HepG2 (cell line): ENCODE data around the gene AP1M2. TPM values are rescaled to one million over a fixed set of nuclear protein-coding genes. Genes with fewer than 3 reads are reported as not detected.

ENCODE experiments used
- CC2D1A ChIP-seq: sonication (generic); formaldehyde crosslinking; IDR thresholded peaks from 2 replicates; pipeline ENCODE4 v1.8.1; 2023; ENCODE audit warnings: mild to moderate bottlenecking, missing genetic modification reagents
- DR1 ChIP-seq: sonication (generic); formaldehyde crosslinking; IDR thresholded peaks from 2 replicates; pipeline ENCODE4 v1.8.0; 2021; ENCODE audit warnings: mild to moderate bottlenecking, missing genetic modification reagents, inconsistent platforms
- EED ChIP-seq: sonication (generic); formaldehyde crosslinking; IDR thresholded peaks from 2 replicates; pipeline ENCODE4 v1.5.0; 2020; ENCODE audit warnings: mild to moderate bottlenecking, missing genetic modification reagents
- HDAC1 ChIP-seq: sonication (generic); formaldehyde crosslinking; IDR thresholded peaks from 2 replicates; pipeline ENCODE4 v1.5.1; 2020; ENCODE audit warnings: mild to moderate bottlenecking, missing genetic modification reagents
- HOXA3 ChIP-seq: sonication (generic); formaldehyde crosslinking; IDR thresholded peaks from 2 replicates; pipeline ENCODE4 v1.5.0; 2020; ENCODE audit warnings: missing genetic modification reagents
- IRX3 ChIP-seq: sonication (generic); formaldehyde crosslinking; IDR thresholded peaks from 2 replicates; pipeline ENCODE4 v1.8.1; 2023; ENCODE audit warnings: mild to moderate bottlenecking, low read depth, missing genetic modification reagents, borderline replicate concordance
- KMT2B ChIP-seq: IDR thresholded peaks from 2 replicates; pipeline ENCODE4 v1.6.1; 2016; ENCODE audit warnings: missing genetic modification reagents, missing compliant biosample characterization
- MAZ ChIP-seq, 2 experiments: sonication (generic) in 1 of 2; formaldehyde crosslinking in 1 of 2; IDR thresholded peaks; 2 replicates each; pipeline versions ENCODE4 v1.5.0 to v1.6.1; 2012 to 2020; ENCODE audit warnings: low read depth in 2 of 2, mild to moderate bottlenecking in 2 of 2, borderline replicate concordance in 1 of 2, improper control_type of control experiment in 1 of 2, low read length in 1 of 2, missing genetic modification reagents in 1 of 2, moderate library complexity in 1 of 2
- POLR2AphosphoS5 ChIP-seq: IDR thresholded peaks from 2 replicates; pipeline ENCODE4 v1.6.1; 2012; ENCODE audit warnings: low read depth, low read length
- TARDBP ChIP-seq: sonication (generic); formaldehyde crosslinking; IDR thresholded peaks from 2 replicates; pipeline ENCODE4 v1.8.0; 2022; ENCODE audit warnings: mild to moderate bottlenecking, missing genetic modification reagents
- TGIF2 ChIP-seq: IDR thresholded peaks from 2 replicates; pipeline ENCODE4 v1.6.1; 2016; ENCODE audit warnings: control low read depth, missing compliant biosample characterization
- ZFP37 ChIP-seq: sonication (generic); formaldehyde crosslinking; IDR thresholded peaks from 2 replicates; pipeline ENCODE4 v1.4.0; 2020; ENCODE audit warnings: missing genetic modification reagents, borderline replicate concordance
- ZNF205 ChIP-seq: IDR thresholded peaks from 2 replicates; pipeline ENCODE4 v1.6.1; 2018; ENCODE audit warnings: missing biosample characterization, missing genetic modification reagents
- ZNF563 ChIP-seq: sonication (generic); formaldehyde crosslinking; IDR thresholded peaks from 2 replicates; pipeline ENCODE4 v1.8.0; 2022; ENCODE audit warnings: mild to moderate bottlenecking, moderate library complexity, missing genetic modification reagents
- polyA plus RNA-seq, 8 experiments: library from polyadenylated mRNA; depleted of rRNA in 3 of 8; stranded (reverse) in 7 of 8; unstranded in 1 of 8; fragments of >200 nt; fragmentation: Illumina TruSeq in 4 of 8; extraction: Trizol in 4 of 8; gene quantifications; 2 replicates each; pipeline versions ENCODE4 v1.2.1 to v1.2.3, GENCODE V29; 2011 to 2016; ENCODE audit warnings: low read depth in 4 of 8, missing spikeins in 1 of 8, mixed read lengths in 1 of 8; ENCODE audit not compliant: insufficient read depth in 1 of 8
- total RNA-seq, 5 experiments: library from RNA; depleted of rRNA; stranded (reverse); fragments of >200 nt; fragmentation: Illumina TruSeq; extraction: Trizol; gene quantifications; 2 replicates each; pipeline ENCODE4 v1.2.3, GENCODE V29; 2016; ENCODE audit warnings: low read depth in 1 of 5
- TF ChIP-seq, protein P1 (sequence below): sonication (generic); formaldehyde crosslinking; IDR thresholded peaks from 2 replicates; pipeline ENCODE4 v1.4.0; 2020; ENCODE audit warnings: missing genetic modification reagents, borderline replicate concordance
- TF ChIP-seq, protein P2 (sequence below): sonication (generic); formaldehyde crosslinking; IDR thresholded peaks from 2 replicates; pipeline ENCODE4 v1.4.0; 2020; ENCODE audit warnings: missing genetic modification reagents
- TF ChIP-seq, protein P3 (sequence below): IDR thresholded peaks from 2 replicates; pipeline ENCODE4 v1.6.1; 2016
- TF ChIP-seq, protein P4 (sequence below): sonication (generic); formaldehyde crosslinking; IDR thresholded peaks from 2 replicates; pipeline ENCODE4 v1.8.0; 2022; ENCODE audit warnings: missing genetic modification reagents, mild to moderate bottlenecking, inconsistent platforms, borderline replicate concordance
- TF ChIP-seq, protein P5 (sequence below): sonication (generic); formaldehyde crosslinking; IDR thresholded peaks from 2 replicates; pipeline ENCODE4 v1.9.0; 2022; ENCODE audit warnings: missing genetic modification reagents, mild to moderate bottlenecking, borderline replicate concordance

AP1M2 gene
- total and polyA plus RNA-seq, 2 of the 13 experiments (the other 11 are each of a cell fraction or from before 2014, with no cell fraction given) = 6.3 to 76.8 TPM

DNA sequence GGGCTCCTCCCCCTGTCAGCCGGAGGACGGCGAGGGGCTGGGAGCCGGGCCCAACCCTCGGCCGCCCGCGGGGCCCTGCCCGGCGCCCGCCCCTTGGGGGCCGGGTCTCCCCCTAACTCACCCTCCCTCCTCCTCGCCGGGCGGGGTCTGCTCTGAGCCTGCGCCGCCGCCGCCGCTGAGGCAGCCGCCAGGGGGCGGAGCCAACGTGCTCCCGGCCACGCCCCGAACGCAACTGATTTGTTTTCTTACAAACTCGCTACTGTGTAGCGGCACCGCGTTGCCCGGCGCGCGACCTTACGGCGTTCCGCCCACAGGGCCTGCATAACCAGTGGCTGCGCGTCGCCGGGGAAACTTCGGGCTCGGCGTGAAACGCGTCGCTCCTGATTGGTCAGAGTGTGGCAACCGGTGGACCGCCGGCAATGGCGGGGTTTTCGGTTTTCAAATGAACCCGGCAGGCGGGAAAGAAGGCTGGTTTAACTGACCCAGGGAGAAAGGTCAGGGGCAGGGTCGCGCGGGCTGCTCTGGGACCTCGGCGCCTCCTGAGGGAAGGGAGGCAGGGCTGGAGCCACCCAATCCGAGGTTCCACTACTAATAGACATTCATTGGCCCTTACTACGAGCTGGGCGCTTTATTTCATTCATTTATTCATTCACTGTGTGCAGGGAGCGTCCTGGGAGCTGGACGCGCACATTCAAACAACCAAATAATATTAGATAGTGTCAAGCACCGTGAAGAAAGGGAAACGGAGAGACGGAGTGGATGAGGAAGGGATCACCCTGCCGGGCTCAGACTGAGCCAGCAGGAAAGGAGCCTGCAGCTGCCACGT is 18.1 kb downstream of the AP1M2 start, which contains the start of gene CDKN2D (continued):
- TF ChIP-seq, protein P1, sequence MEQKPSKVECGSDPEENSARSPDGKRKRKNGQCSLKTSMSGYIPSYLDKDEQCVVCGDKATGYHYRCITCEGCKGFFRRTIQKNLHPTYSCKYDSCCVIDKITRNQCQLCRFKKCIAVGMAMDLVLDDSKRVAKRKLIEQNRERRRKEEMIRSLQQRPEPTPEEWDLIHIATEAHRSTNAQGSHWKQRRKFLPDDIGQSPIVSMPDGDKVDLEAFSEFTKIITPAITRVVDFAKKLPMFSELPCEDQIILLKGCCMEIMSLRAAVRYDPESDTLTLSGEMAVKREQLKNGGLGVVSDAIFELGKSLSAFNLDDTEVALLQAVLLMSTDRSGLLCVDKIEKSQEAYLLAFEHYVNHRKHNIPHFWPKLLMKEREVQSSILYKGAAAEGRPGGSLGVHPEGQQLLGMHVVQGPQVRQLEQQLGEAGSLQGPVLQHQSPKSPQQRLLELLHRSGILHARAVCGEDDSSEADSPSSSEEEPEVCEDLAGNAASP = peak; percentile 27; the same call in 1 of the 2 replicates
- TF ChIP-seq TGIF2 (CRISPR knock-in tag) (peak; percentile 71; the same call in 1 of the 2 replicates), IRX3 (peak; percentile 92; the same call in 1 of the 2 replicates), ZNF205 (CRISPR knock-in tag) (peak; percentile 34; the same call in 1 of the 2 replicates), DR1 (CRISPR knock-in tag) (peak; percentile 57; the same call in 1 of the 2 replicates), ZNF563 (peak; percentile 42; the same call in 1 of the 2 replicates), HOXA3 (CRISPR knock-in tag) (peak; percentile 84), HDAC1 (peak; percentile 98), MAZ (IDR thresholded peaks at IDR 0.05; ENCODE audit: borderline replicate concordance, low read depth, low read length) (peak; percentile 60; the same call in 1 of the 2 replicates), MAZ (CRISPR knock-in tag; IDR thresholded peaks at IDR 0.05; ENCODE audit: low read depth) (peak; percentile 74; the same call in 1 of the 2 replicates), TARDBP (CRISPR knock-in tag) (peak; percentile 83), CC2D1A (CRISPR knock-in tag) (peak; percentile 96), POLR2AphosphoS5 (peak; percentile 43), EED (CRISPR knock-in tag) (no peak), KMT2B (CRISPR knock-in tag) (peak; percentile 52; the same call in 1 of the 2 replicates), ZFP37 (CRISPR knock-in tag) (no peak)
- TF ChIP-seq, protein P2, sequence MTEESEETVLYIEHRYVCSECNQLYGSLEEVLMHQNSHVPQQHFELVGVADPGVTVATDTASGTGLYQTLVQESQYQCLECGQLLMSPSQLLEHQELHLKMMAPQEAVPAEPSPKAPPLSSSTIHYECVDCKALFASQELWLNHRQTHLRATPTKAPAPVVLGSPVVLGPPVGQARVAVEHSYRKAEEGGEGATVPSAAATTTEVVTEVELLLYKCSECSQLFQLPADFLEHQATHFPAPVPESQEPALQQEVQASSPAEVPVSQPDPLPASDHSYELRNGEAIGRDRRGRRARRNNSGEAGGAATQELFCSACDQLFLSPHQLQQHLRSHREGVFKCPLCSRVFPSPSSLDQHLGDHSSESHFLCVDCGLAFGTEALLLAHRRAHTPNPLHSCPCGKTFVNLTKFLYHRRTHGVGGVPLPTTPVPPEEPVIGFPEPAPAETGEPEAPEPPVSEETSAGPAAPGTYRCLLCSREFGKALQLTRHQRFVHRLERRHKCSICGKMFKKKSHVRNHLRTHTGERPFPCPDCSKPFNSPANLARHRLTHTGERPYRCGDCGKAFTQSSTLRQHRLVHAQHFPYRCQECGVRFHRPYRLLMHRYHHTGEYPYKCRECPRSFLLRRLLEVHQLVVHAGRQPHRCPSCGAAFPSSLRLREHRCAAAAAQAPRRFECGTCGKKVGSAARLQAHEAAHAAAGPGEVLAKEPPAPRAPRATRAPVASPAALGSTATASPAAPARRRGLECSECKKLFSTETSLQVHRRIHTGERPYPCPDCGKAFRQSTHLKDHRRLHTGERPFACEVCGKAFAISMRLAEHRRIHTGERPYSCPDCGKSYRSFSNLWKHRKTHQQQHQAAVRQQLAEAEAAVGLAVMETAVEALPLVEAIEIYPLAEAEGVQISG (CRISPR knock-in tag) = peak; percentile 29; the same call in 1 of the 2 replicates
- TF ChIP-seq, protein P3, sequence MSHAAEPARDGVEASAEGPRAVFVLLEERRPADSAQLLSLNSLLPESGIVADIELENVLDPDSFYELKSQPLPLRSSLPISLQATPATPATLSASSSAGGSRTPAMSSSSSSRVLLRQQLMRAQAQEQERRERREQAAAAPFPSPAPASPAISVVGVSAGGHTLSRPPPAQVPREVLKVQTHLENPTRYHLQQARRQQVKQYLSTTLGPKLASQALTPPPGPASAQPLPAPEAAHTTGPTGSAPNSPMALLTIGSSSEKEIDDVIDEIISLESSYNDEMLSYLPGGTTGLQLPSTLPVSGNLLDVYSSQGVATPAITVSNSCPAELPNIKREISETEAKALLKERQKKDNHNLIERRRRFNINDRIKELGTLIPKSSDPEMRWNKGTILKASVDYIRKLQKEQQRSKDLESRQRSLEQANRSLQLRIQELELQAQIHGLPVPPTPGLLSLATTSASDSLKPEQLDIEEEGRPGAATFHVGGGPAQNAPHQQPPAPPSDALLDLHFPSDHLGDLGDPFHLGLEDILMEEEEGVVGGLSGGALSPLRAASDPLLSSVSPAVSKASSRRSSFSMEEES (CRISPR knock-in tag) = 0 out of 2 replicates have a peak, but pooled peaks have one; percentile 31
- TF ChIP-seq, protein P4, sequence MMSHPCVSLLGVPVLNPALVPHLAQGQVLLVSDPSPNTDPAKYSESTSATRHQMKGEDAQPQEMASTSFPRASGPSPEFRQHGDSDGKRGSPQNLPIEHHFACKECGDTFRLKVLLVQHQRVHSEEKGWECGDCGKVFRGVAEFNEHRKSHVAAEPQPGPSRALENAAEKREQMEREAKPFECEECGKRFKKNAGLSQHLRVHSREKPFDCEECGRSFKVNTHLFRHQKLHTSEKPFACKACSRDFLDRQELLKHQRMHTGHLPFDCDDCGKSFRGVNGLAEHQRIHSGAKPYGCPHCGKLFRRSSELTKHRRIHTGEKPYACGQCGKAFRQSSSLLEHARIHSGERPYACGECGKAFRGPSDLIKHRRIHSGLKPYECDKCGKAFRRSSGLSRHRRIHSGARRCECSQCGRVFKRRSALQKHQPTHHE (CRISPR knock-in tag) = 0 out of 2 replicates have a peak, but pooled peaks have one; percentile 61
- TF ChIP-seq, protein P5, sequence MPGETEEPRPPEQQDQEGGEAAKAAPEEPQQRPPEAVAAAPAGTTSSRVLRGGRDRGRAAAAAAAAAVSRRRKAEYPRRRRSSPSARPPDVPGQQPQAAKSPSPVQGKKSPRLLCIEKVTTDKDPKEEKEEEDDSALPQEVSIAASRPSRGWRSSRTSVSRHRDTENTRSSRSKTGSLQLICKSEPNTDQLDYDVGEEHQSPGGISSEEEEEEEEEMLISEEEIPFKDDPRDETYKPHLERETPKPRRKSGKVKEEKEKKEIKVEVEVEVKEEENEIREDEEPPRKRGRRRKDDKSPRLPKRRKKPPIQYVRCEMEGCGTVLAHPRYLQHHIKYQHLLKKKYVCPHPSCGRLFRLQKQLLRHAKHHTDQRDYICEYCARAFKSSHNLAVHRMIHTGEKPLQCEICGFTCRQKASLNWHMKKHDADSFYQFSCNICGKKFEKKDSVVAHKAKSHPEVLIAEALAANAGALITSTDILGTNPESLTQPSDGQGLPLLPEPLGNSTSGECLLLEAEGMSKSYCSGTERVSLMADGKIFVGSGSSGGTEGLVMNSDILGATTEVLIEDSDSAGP (CRISPR knock-in tag) = peak; percentile 61; the same call in 1 of the 2 replicates
